ENCODE results near the gene DIP2B.
"Not testable (repeated sequence)": the region's sequence is repeated elsewhere in the genome, so short reads cannot be mapped to it uniquely, and the experiment has no call there.

Gene DIP2B

DNA sequence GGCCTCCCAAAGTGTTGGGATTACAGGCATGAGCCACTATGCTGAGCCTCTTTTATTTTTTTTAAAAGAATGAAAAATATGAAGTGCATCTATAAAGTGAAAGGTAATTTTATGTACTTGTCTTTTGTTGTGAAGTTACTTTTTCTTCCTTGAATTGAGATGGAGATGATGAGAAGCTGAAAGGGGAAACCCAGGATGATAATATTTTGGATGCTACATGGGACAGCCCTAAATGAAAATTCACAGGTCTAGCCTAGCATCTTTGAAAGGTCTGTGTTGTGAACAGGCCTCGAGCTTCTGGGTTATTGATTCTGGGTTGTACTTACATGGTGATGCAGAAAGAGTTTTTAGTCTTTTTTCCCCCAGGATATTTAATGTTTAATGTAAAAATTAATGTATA, 14.6 kb downstream of the DIP2B start:
- no peak for DNase-seq

DNA sequence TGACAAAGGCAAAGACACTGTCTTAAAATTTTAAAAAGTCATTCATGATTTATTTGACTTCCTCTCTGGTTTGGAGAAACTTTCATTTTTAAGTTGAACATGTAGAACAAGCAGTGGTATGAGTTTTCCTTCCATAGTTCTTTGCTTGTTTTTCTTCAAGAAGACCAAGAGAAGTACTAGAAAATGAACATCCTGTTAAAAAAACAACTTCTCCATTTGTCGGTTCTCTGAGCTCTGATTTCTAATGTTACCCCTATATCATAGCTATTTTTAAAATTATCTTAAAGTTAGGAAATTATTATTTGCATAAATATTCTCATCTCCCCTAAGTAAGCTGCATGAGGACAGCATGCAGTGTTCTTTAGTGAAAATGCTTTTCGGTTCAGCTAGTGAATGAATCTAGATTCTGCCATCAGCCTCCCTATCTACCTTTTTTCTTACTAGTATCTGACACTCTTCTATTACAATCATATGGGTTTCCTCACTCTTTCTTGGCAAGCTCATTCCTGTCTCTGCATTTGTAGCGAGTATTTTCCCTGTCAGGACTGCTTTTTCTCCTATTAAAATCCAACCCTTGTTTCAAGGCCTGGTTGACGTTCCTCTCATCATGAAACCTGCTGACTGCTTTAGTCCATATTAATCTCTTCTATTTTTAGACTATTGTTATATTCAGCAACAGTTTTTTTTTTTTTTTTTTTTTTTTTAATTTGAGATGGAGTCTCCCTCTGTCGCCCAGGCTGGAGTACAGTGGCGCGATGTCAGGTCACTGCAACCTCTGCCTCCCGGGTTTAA, 15.8 kb downstream of the DIP2B start:
- no peak for DNase-seq

DNA sequence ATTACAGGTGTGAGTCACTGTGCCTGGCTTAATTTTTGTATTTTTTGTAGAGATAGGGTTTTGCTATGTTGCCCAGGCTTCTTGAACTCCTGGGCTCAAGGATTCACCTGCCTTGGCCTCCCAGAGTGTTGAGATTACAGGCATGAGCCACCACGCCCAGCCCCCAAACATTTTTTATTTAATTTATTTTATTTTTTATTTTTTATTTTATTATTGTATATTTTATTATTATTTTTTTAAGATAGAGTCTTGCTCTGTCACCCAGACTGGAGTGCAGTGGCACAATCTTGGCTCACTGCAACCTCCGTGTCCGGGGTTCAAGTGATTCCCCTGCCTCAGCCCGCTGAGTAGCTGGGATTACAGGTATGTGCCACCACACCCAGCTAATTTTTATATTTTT, 17.0 kb downstream of the DIP2B start:
- not testable (repeated sequence) for DNase-seq

DNA sequence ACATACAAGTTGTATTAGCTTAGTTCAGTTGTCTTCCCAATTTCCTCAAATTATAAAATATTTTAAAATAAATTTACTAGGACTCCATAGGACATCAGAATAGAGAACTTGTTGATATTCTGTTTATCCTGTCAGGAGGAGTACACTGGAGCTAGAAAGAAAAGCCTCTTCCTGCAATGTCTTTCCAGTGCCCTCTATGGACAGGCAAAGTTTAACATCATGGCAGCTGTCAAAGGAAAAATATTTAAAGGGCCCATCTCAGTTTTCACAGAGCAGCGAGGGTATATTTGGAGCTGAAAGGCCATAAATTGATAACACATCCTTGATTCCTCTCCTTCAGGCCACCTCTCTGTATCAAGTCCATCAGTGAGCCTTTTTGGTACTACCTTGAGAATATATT, 19.0 kb downstream of the DIP2B start:
- no peak for DNase-seq

DNA sequence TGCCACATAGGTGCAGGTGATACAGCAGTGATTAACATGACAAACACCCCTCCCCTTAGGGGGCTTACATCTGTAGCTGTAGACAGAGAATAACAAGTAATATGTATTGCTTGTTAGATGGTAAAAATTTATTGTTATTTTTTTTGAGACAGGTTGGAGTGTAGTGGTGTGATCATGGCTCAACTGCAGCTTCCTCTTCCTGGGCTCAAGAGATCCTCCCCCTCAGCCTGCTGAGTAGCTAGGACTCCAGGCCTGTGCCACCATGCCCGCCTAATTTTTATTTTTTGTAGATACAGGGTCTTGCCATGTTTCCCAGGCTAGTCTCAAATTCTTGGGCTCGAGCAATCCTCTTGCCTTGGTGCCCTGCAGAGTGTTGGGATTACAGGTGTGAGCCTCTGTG, 19.8 kb downstream of the DIP2B start:
- DNase-seq, result no peak

DNA sequence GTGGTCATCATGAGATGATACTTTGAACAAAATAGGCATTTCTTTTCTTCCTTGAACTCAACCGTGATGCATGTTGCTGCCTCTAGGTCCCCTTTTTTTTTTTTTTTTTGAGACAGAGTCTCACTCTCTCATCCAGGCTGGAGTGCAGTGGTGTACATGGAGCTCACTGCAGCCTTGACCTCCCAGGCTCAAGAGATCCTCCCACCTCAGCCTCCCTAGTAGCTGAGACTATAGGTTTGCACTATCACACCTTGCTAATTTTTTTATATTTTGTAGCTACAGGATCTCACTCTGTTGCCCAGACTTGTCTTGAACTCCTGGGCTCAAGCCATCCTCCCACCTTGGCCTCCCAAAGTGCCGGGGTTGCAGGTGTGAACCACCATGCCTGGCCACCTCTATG, 20.6 kb downstream of the DIP2B start:
- DNase-seq, result no peak

DNA sequence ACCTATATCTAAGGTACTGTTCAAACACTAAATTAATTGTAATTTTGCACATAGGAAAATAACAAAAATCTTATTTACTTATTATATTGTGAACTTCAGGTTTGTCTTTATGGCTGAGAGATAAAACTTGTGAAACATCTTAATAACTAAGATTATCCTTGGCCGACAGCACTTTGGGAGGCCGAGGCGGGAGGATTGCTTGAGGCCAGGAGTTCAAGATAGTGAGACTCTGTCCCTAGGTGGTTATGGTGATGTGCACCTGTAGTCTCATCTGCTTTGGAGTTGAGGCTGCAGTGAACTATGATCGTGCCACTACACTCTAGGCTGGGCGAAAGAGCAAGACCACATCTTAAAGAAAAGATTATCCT, 22.6 kb downstream of the DIP2B start:
- DNase-seq, result no peak

DNA sequence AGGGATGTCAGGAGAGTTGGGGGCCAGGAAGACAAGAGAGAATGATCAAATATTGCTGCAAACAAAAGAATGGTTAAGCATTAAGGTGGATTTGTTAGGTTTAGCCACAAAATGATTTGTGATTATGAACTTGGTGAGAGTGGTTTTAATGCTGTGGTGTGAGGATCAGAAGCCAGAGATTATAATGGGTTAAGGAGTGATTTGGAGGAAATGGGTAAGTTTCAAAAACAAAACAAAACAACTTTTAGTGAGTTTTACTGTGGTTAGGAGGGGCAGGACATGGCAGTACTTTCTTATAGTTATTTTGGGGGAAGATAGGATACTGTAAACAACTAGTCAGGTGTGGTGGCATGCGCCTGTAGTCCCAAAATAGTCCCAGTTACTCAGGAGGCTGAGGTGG, 24.0 kb downstream of the DIP2B start:
- DNase-seq, result no peak

DNA sequence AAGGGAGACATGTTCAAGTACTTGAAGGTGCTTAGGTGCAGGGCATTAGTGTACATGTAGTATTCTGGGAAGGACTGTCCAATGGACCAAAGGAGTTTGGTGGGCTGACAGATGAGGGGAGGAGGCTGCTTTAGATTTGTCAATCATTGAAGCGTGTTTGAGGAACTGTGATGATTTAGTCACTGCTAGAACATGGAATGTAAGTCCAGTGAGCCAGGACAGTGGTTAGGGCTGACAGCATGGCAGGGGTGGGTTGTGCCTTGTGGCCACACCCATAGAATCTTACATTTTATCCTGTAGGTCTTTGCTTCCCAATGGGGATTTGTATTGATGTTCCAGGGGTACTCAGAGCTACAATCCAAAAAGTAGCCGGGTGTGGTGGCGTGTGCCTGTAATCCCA, 24.6 kb downstream of the DIP2B start:
- DNase-seq, result no peak

DNA sequence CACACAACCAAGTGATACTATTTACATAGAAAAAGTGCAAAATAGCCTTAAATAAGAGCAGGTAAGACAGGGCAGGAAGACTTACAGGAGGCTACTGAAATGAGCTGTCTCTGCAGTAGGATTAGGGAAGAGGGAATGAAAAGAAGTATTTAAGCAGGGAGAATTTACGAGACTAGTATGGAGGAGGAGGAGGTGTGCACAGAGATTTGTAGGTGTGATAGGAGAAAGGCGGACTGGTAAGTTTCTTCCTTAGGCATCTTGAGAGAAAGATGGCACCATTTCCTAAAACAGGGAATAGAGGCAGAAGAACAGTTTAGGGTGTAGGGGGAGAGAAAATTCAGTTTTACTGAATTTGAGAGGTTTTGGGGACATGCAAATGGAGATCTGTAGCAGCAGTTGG, 25.7 kb downstream of the DIP2B start:
- no peak for DNase-seq

DNA sequence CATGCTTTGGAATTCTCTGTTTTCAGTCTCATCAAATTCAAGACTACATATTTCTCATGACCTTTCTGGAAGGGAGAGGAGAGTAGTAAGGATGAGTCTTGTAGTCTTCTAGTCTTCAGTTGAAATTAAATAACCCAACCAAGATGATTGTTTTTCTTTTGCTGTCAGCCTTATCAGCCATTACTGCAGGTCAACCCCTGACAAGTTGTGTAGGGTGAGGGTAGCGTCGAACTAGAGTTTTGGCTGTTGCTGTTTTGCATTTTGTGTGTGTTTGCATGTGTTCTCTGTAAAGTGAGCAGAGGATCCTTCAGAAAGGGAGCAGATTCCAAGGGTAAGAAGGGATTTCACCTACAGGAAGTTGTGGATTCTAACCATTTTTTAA, 28.4 kb downstream of the DIP2B start:
- no peak for DNase-seq

DNA sequence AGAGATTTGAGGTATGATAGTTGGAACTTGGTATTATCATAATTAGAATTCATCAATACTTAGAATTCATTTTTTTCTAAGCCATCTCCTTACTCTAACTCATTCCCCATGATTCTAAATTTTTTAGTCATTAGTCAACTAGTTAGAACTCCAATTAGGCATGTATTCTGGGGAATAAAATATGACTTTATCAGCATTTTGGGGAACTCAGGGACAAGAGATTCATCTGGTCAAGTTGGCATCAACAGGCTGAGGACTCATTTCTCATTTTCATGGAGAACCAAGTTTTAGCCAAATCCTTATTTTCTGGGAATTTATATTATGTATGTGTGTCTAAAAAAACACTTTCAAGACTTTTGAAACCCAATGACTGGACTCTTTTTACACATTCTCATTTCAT, 29.2 kb downstream of the DIP2B start:
- DNase-seq, result no peak

DNA sequence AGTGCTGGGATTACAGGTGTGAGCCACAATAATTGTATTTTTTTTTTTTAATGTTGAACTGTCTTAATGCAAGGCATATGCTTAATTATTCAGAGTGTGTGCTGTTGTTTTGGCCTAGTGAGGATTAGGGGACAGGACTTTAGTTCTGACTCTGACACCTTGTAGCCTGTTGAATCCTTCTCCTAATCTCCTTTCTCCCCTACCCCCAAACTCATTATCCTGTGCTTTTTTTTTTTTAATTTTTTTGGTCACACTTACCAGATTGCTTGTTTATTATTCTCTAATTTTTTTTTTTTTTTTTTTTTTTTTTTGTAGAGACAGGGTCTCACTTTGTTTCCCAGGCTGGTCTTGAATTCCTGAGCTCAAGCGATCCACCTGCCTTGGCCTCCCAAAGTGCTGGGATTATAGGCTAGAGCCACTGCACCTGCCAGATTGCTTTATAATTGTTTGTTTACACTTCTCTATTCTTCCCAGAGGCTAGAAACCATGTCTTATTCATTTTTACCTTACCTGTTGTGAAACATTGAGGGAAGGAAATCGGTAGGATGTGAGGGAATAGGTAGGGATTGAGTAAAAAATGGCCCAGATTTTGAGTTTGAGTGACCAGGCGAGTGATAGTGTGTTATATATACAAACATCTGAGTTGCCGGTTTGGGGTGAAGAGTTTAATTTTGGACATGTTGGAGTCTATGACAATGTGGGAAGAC, 32.2 kb downstream of the DIP2B start:
- no peak for DNase-seq

DNA sequence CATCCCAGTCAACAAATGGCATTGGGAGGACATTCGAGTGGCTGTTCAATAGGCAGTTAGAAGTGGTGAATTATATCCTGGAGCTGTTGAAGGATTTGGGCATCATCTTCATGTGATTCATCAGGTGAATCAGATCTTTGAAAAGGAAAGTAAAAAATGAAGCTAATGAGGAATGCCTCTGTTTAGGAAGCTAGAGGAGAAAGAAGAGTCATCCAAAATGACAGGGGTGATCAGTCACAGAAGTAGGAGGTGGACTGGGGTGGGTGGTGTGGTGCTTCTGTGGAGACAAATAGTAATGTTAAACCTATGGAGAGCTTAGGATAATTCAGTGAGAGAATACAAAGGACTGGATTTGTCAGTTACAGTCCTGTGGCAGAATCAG, 32.7 kb downstream of the DIP2B start:
- no peak for DNase-seq

DNA sequence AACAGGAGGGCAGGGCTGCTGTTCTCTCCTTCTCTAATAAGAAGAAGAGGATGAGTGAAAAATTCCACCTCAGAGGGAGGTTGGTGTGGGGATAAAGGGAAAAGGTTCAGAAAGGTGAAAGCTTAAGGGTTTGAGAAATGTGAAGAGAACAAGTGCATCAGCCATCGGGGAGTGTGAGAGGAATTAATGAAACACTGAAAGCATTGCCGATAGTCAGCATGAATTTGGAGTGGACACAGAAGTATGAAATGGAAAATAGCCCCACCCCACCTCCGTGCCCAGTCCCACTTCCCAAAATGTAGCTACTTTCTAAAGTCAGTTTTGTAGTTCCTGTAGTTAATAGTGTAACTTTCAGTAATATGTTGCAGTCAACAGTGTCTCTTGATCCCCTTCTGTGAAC, 33.4 kb downstream of the DIP2B start:
- no peak for DNase-seq

DNA sequence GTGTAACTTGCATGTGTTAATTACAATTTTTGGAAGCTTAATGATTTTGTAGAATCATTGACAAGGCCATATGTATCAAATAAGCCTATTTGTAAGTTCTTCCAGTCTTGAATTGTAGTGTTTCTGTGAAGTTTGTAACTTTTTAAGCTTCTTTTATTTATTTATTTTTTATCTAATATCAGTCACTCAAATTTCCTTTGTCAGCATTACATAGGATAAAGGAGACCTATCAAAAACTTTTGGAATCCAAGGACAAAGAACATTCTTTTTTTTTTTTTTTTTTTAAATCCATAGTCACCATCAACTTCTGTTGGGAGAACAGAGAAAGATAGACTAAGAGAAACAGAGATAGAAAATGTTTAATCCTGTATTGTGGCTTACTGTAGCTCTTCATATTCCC, 36.4 kb downstream of the DIP2B start:
- DNase-seq, result no peak

DNA sequence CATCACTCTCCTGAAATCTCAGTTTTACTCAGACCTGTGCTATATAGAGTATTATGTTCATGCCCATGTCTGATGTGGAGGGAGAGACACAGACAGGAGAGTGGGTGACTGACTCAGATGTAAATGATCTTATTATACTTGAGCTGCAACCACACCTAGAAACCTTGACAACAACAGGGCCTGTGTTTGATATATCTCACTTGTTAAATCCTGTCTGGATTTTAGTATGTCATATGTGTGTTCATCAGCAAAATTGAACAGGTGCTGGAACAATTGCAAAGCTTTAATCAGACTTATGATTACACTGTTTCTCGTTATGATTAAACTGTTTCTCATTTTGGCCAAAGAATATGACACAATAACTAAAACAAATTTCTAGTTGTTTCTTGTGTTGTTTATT, 37.7 kb downstream of the DIP2B start:
- no peak for DNase-seq

DNA sequence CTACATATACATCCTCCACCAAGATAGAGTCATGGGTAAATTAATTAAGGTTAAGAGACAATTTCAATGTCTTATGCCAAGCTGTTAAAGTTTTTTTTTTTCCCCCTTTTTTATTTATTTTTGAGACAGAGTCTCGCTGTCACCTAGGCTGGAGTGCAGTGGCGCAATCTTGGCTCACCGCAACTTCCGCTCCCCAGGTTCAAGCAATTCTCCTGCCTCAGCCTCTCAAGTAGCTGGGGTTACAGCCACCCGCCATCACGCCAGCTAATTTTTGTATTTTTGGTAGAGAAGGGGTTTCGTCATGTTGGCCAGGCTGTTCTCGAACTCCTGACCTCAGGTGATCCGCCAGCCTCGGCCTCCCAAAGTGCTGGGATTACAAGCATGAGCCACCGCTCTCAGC, 38.4 kb downstream of the DIP2B start:
- DNase-seq, result not testable (repeated sequence)

DNA sequence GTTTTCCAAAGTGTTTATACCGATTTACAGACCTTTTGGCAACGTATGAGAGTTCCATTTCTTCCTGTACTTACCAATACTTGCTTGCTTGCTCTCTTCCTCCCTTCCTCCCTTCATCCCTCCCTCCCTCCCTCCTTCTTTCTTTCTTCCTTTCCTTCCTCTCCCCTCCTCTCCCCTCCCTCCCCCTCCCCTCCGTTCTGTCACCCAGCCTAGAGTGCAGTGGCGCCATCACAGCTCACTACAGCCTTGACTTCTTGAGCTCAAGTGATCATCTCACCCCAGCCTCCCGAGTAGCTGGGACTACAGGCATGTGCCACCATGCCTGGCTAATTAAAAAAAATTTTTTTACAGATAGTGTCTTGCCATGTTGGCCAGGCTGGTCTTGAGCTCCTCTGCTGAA, 40.4 kb downstream of the DIP2B start:
- no peak for DNase-seq

DNA sequence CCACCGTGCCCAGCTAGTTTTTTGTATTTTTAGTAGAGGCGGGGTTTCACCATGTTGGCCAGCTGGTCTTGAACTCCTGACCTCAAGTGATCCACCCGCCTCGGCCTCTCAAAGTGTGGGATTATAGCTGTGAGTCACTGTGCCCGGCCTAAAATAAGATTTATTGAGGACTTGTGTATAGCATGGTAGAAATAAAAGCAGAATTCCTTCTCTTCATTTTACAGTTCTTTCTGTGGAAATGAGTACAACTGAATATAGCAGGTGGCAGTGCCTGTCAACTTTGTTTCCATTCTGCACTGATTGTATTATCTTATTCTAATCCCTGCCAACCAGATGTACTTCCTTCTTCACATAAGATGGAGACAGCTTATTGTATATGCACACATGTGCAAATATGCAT, 41.0 kb downstream of the DIP2B start:
- DNase-seq, result no peak

DNA sequence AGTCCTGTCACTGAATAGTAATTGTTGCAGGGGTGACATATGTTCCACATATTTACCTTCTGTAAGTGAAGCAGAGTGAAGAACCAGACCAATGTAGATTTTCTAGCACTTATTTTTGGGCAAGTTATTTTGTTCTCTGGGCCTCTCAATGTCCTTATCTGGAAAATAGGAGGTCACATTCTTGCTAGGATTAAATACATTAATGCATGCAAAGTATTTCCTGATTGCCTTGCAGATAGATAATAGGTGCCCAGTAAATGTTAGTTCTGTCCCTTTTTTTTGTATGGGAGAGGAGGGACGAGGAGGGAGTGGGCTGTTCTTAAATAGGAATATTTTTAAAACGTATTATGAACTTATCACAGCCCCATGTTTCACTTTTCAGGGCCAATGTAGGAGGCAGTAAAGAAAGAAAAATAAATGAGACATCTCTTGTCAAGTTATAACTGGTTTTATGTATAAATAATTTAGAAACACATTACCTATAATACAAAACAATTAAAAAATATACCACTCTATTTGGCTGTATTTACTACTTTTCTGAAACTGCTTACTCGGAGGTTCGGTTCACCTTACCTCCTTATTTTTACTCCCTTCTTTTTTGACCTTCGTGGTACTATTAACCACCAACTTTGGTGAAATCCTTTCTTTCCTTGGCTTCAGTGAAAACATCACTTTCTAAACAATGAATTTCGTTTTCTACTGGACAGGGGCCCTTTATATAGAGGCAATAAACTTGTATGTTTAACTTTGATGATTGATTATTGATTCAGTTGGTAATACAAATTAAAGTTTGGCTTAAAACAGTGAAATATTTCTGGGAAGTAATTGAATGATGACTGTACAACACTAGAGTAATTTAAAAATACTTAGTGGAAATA, 41.9 kb downstream of the DIP2B start:
- DNase-seq, result no peak

DNA sequence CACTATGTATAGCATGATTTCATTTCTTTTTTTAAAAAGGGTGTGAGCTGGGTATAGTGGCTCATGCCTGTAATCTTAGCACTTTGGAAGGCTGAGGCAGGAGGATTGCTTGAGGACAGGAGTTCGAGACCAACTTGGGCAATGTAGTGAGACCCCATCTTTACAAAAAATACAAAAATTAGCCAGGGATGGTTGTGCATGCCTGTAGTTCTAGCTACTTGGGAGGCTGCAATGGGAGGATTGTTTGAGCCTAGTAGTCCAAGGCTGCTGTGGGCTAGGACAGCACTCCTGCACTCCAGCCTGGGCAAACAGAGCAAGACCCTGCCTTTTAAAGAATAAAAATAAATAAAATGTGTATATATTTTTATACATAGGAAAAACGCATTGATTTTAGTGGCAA, 43.0 kb downstream of the DIP2B start:
- no peak for DNase-seq

DNA sequence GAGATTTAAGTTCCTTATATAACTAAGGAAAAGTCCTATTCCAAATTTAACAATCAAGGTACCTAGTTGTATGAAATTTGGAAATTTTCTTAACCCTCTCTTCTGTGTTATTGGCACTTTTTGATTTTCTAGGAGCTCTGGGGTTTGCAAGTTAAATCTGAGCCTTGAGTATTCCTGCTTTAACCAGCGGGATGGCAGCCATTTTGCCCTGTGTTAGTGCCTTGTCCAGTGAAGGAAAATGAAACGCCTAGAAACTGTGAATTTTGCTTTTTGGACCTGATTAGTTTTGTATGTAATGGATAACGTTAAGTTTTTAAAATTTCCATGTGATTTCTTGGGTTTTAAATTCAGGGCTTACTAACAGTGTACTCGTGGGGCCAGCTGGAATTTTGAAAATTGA, 45.1 kb downstream of the DIP2B start:
- no peak for DNase-seq
